ENCODE results near the gene KIFBP. TPM values are rescaled to one million over a fixed set of nuclear protein-coding genes. Genes with fewer than 3 reads are reported as not detected.

Gene KIFBP
- total and polyA plus RNA-seq, 2 experiments from 2014 or later = 26.6 to 29.8 TPM

- Histone ChIP-seq H3K27me3 (no peaks in the 10 kb centered on the region), H3K9me3 (ENCODE audit: low read depth) (no peaks in the 10 kb centered on the region), H3K36me3 (no peaks in the 10 kb centered on the region), H3K4me3 (no peak overlapping the region), H3K4me1 (ENCODE audit: low read depth) (no peaks in the 10 kb centered on the region), H3K27ac (no peak overlapping the region)
- TF ChIP-seq CTCF (IDR thresholded peaks at IDR 0.05; ENCODE audit: low read depth, low read length) = no peak
- no peak for DNase-seq (ENCODE audit: low read depth in 1 of 2, low spot score in 1 of 2)
These were observed 64.1 kb downstream of the KIFBP start for GRCh38 chr10:69052736-69053135.

GRCh38 chr10:69055241-69055640 is 66.6 kb downstream of the KIFBP start:
- Histone ChIP-seq H3K27ac (no peak overlapping the region), H3K9me3 (ENCODE audit: low read depth) (no peaks in the 10 kb centered on the region), H3K27me3 (no peaks in the 10 kb centered on the region), H3K4me3 (no peak overlapping the region), H3K4me1 (ENCODE audit: low read depth) (no peaks in the 10 kb centered on the region), H3K36me3 (no peaks in the 10 kb centered on the region)
- no peak for DNase-seq (ENCODE audit: low read depth in 1 of 2, low spot score in 1 of 2)
- no peak for TF ChIP-seq CTCF (IDR thresholded peaks at IDR 0.05; ENCODE audit: low read depth, low read length)

GRCh38 chr10:69056129-69056528 is 67.5 kb downstream of the KIFBP start:
- TF ChIP-seq CTCF (IDR thresholded peaks at IDR 0.05; ENCODE audit: low read depth, low read length) = no peak

GRCh38 chr10:69056536-69057260 is 68.1 kb downstream of the KIFBP start:
- H3K9me3 ChIP-seq (ENCODE audit: low read depth) = no peaks in the 10 kb centered on the region
- H3K4me3 ChIP-seq = no peak overlapping the region
- H3K36me3 ChIP-seq = no peaks in the 10 kb centered on the region
- no peak overlapping the region for H3K27ac ChIP-seq
- no peak for DNase-seq (ENCODE audit: low read depth in 1 of 2, low spot score in 1 of 2)
- TF ChIP-seq CTCF (IDR thresholded peaks at IDR 0.05; ENCODE audit: low read depth, low read length) = no peak
- no peaks in the 10 kb centered on the region for H3K27me3 ChIP-seq
- H3K4me1 ChIP-seq (ENCODE audit: low read depth) = no peaks in the 10 kb centered on the region

More at GRCh38 chr10:69056129-69056528, 67.5 kb downstream of the KIFBP start:
- no peak overlapping the region for H3K4me3 ChIP-seq
- H3K27me3 ChIP-seq = no peaks in the 10 kb centered on the region
- no peak overlapping the region for H3K27ac ChIP-seq
- H3K4me1 ChIP-seq (ENCODE audit: low read depth) = no peaks in the 10 kb centered on the region
- no peaks in the 10 kb centered on the region for H3K9me3 ChIP-seq (ENCODE audit: low read depth)
- no peaks in the 10 kb centered on the region for H3K36me3 ChIP-seq
- no peak for DNase-seq (ENCODE audit: low read depth in 1 of 2, low spot score in 1 of 2)

GRCh38 chr10:69057261-69057950 is 68.8 kb downstream of the KIFBP start:
- H3K36me3 ChIP-seq = no peaks in the 10 kb centered on the region
- H3K4me1 ChIP-seq (ENCODE audit: low read depth) = no peaks in the 10 kb centered on the region
- no peak overlapping the region for H3K4me3 ChIP-seq
- no peak for TF ChIP-seq CTCF (IDR thresholded peaks at IDR 0.05; ENCODE audit: low read depth, low read length)
- no peak for DNase-seq (ENCODE audit: low read depth in 1 of 2, low spot score in 1 of 2)
- no peak overlapping the region for H3K27ac ChIP-seq
- no peaks in the 10 kb centered on the region for H3K27me3 ChIP-seq
- H3K9me3 ChIP-seq (ENCODE audit: low read depth) = no peaks in the 10 kb centered on the region
